ENCODE data around the gene FAM120B. TPM values are rescaled to one million over a fixed set of nuclear protein-coding genes. Genes with fewer than 3 reads are reported as not detected.

Gene FAM120B
- total RNA-seq, 1 experiment from 2014 or later: 25.2 TPM

GRCh38 chr6:170367241-170367640, 60.7 kb downstream of the FAM120B start:
- Histone ChIP-seq H3K36me3 (ENCODE audit: control insufficient read depth in 1 of 2, insufficient read depth in 2 of 2, low read length in 2 of 2) (peaks cover 2 to 3% of the 10 kb centered on the region in 2 experiments; a peak in 1 of 4 replicates), H3K27ac (ENCODE audit: low read depth, low read length) (no peak overlapping the region), H3K4me2 (ENCODE audit: low read length) (no peak overlapping the region), H3K79me2 (ENCODE audit: insufficient read depth, low read length) (no peaks in the 10 kb centered on the region), H3K4me1 (ENCODE audit: control insufficient read depth in 1 of 2, insufficient read depth in 2 of 2, low read length in 2 of 2) (no peaks in the 10 kb centered on the region), H2AFZ (ENCODE audit: low read depth, low read length, poor library complexity, severe bottlenecking) (no peak overlapping the region), H3K4me3 (replicated peaks in 1 of 2; ENCODE audit: low read depth in 1 of 2, low read length in 2 of 2) (no peak overlapping the region), H3K27me3 (ENCODE audit: insufficient read depth, low read length) (no peaks in the 10 kb centered on the region), H3K9me3 (ENCODE audit: control insufficient read depth in 1 of 2, insufficient read depth in 1 of 2, low read depth in 1 of 2, low read length in 2 of 2) (no peaks in the 10 kb centered on the region), H3K9me2 (ENCODE audit: insufficient read depth) (no peaks in the 10 kb centered on the region), H4K20me1 (ENCODE audit: insufficient read depth) (no peaks in the 10 kb centered on the region), H3K9ac (ENCODE audit: low read length) (no peak overlapping the region)
- POLR2A ChIA-PET: no interaction called here
- no peak for TF ChIP-seq FOSL1 (IDR thresholded peaks at IDR 0.05; ENCODE audit: low read depth)
- TF ChIP-seq JUND (IDR thresholded peaks at IDR 0.05): no peak
- TF ChIP-seq ELF1 (IDR thresholded peaks at IDR 0.05; ENCODE audit: borderline replicate concordance, low read depth): no peak
- no peak for TF ChIP-seq SP1 (IDR thresholded peaks at IDR 0.05; ENCODE audit: low read depth)
- intact Hi-C loops (cut with micrococcal nuclease): no loop called here
- no TSS peak for BruUV-seq (replicated peaks)
- no peak for ATAC-seq
- RAD21 ChIA-PET (ENCODE audit: low non-redundant PET in 1 of 2, low total read pairs in 2 of 2, uncharacterized antibody in 2 of 2, unreplicated experiment in 2 of 2): no interaction called here
- CTCF ChIA-PET: no interaction called here
- DNase-seq (ENCODE audit: low read depth, low spot score): no peak

- H2AFZ ChIP-seq (ENCODE audit: low read depth, low read length, poor library complexity, severe bottlenecking): no peak overlapping the region
- H3K4me2 ChIP-seq (ENCODE audit: low read length): no peak overlapping the region
- H3K9me2 ChIP-seq (ENCODE audit: insufficient read depth): no peaks in the 10 kb centered on the region
- RAD21 ChIA-PET (ENCODE audit: low non-redundant PET in 1 of 2, low total read pairs in 2 of 2, uncharacterized antibody in 2 of 2, unreplicated experiment in 2 of 2): no interaction called here
- H3K4me1 ChIP-seq (ENCODE audit: control insufficient read depth in 1 of 2, insufficient read depth in 2 of 2, low read length in 2 of 2): peaks cover 0 to 9% of the 10 kb centered on the region in 2 experiments; a peak in 2 of 4 replicates
- H3K4me3 ChIP-seq (replicated peaks in 1 of 2; ENCODE audit: low read depth in 1 of 2, low read length in 2 of 2): no peak overlapping the region
- no peaks in the 10 kb centered on the region for H3K79me2 ChIP-seq (ENCODE audit: insufficient read depth, low read length)
- CTCF ChIA-PET: no interaction called here
- no peaks in the 10 kb centered on the region for H3K27me3 ChIP-seq (ENCODE audit: insufficient read depth, low read length)
- intact Hi-C loops (cut with micrococcal nuclease): no loop called here
- H3K27ac ChIP-seq (ENCODE audit: low read depth, low read length): no peak overlapping the region
- no peak for TF ChIP-seq EZH2phosphoT487 (IDR thresholded peaks at IDR 0.05; ENCODE audit: borderline replicate concordance)
- no peak for TF ChIP-seq CTCF (IDR thresholded peaks at IDR 0.05 in 2 of 3, conservative IDR thresholded peaks at IDR 0.05 in 1 of 3; ENCODE audit: borderline replicate concordance in 1 of 3, insufficient read depth in 1 of 3, low read depth in 2 of 3, low read length in 2 of 3)
- TF ChIP-seq SRF (IDR thresholded peaks at IDR 0.05; ENCODE audit: low read depth): no peak
- no peak for TF ChIP-seq POLR2AphosphoS5 (IDR thresholded peaks at IDR 0.05; ENCODE audit: low read depth, low read length)
- TF ChIP-seq CEBPB (IDR thresholded peaks at IDR 0.05; ENCODE audit: low read depth): no peak
- no peak for TF ChIP-seq YY1 (IDR thresholded peaks at IDR 0.05; ENCODE audit: extremely low read depth, insufficient replicate concordance, low read depth, low read length)
- no peak for TF ChIP-seq ELF1 (IDR thresholded peaks at IDR 0.05; ENCODE audit: borderline replicate concordance, low read depth)
- POLR2A ChIA-PET: no interaction called here
- DNase-seq (ENCODE audit: low read depth, low spot score) (no peak), ATAC-seq (no peak)
- H3K9me3 ChIP-seq (ENCODE audit: control insufficient read depth in 1 of 2, insufficient read depth in 1 of 2, low read depth in 1 of 2, low read length in 2 of 2): no peaks in the 10 kb centered on the region
- no TSS peak for BruUV-seq (replicated peaks)
- H3K36me3 ChIP-seq (ENCODE audit: control insufficient read depth in 1 of 2, insufficient read depth in 2 of 2, low read length in 2 of 2): peaks cover 0 to 3% of the 10 kb centered on the region in 2 experiments; a peak in 1 of 4 replicates
- H3K9ac ChIP-seq (ENCODE audit: low read length): no peak overlapping the region
- no peaks in the 10 kb centered on the region for H4K20me1 ChIP-seq (ENCODE audit: insufficient read depth)
Observed at GRCh38 chr6:170368544-170368943, 62.0 kb downstream of the FAM120B start.

Measured in HCT116 (cell line).